ENCODE results near the gene KHK.

GRCh38 chr2:27128668-27129571, 42.3 kb downstream of the KHK start:
- no peak for TF ChIP-seq CTCF (IDR thresholded peaks at IDR 0.05)
- TF ChIP-seq POLR2A (IDR thresholded peaks at IDR 0.05), result no peak
- no peak for TF ChIP-seq POLR2AphosphoS5 (IDR thresholded peaks at IDR 0.05)

Data from prostate gland (tissue), 2 donors.